GM18502 (cell line): Measurements from ENCODE around the gene GNG7.
"Not testable (repeated sequence)": the region's sequence is repeated elsewhere in the genome, so short reads cannot be mapped to it uniquely, and the experiment has no call there.

Source experiments
- ATAC-seq: cut with Tn5 transposase; IDR thresholded peaks from one replicate; pipeline ENCODE4 v1.9.1; 2021; ENCODE audit warnings: mild to moderate bottlenecking; ENCODE audit not compliant: unreplicated experiment, poor library complexity

Gene GNG7

DNA sequence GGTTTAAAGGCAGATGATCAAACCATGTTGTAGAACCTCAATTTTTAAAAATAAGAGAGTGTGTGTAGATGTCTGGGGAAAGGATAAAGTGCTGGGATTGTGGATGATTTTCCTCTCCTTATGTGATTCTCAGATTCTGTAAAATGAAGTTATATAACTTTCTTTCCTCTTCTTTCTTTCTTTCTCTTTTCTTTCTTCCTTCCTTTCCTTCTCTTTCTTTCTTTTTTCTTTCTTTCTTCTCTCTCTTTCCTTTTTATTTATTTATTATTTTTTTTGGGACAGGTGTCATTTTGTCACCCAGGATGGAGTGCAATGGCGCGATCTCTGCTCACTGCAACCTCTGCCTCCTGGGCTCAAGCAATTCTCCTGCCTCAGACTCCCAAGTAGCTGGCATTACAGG is 144.0 kb downstream of the GNG7 start:
- ATAC-seq = no peak

DNA sequence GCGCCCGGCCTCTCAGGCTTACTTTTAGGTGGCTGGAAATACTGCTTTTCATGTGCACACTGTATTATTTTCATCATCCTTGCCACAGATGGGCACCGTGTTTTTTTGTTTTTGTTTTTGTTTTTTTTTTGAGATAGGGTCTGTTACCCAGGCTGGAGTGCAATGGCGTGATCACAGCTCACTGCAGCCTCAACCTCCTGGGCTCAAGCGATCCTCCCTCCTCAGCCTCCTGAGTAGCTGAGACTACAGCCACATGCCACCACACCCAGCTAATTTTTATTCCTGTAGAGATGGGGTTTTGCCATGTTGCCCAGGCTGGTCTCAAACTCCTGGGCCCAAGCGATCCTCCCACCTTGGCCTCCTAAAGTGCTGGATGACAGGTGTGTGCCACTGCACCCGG is 144.4 kb downstream of the GNG7 start:
- ATAC-seq = not testable (repeated sequence)

GRCh38 chr19:2557093-2557440 is 145.4 kb downstream of the GNG7 start:
- no peak for ATAC-seq

DNA sequence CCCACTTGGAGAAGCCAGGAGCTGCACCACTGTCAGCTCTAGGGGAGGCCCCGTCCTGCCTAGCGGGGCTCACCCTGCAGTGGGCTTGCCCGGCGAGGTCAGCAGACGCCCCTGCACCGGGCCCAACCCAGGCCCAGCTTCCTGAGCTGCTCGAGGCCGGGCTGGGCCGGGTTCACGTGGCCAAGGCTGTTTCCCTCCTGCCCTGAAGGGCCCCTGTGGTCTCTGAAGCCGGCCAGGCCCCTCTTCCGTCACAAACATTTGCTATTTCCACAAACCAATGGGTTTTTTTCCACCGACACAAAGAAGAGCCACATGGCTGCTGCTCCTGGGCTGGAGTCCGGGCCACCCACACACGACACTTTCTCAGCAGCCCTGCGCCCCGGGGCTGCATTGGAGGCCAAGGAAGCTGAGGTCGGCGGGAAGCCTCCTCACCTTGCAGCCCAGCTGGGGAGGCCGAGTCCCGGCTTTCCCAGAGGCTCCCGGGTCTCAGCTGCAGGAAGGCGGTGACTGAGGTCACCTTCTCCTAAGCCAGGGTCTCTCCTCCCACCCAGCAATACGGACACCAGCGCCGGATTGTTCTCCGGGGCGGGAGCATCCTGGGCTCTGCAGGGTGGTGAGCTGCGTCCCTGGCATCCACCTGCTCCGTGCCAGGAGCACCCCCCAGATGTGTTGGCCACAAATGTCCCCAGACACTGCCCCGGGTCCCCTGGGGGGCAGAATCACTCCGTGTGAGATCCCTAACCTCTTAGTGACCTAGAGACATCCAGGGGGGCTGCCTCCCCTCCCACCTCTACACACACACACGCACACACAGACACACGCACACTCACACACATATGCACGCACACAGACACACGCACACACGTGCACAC is 146.0 kb downstream of the GNG7 start:
- no peak for ATAC-seq

GRCh38 chr19:2555422-2556220 is 146.9 kb downstream of the GNG7 start:
- ATAC-seq = no peak

DNA sequence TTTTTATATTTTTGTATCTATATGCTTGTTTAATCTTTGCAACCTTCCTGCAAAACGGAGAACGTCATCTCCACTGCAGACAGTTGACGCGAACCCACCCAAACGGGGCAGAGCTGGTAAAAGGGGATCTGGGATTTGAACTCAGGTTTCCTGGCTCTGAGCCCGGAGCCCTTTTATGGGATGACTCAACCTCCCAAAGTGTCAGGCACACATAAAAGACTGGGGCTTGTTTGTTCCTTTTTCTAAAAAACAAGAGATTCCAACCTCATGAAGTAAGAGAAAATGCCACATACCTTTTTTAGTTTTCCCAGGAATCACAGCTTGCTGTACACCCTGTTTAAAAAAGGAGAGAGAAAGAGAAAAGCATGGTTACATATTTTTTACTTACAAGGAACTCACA is 147.6 kb downstream of the GNG7 start:
- ATAC-seq = no peak

- ATAC-seq = no peak
These were observed 149.0 kb downstream of the GNG7 start for GRCh38 chr19:2553510-2553909.

GRCh38 chr19:2552859-2553258 is 149.6 kb downstream of the GNG7 start:
- peak; percentile 60 for ATAC-seq

GRCh38 chr19:2551864-2552185 is 150.7 kb downstream of the GNG7 start:
- no peak for ATAC-seq

GRCh38 chr19:2551172-2551863 is 151.2 kb downstream of the GNG7 start:
- ATAC-seq = no peak

DNA sequence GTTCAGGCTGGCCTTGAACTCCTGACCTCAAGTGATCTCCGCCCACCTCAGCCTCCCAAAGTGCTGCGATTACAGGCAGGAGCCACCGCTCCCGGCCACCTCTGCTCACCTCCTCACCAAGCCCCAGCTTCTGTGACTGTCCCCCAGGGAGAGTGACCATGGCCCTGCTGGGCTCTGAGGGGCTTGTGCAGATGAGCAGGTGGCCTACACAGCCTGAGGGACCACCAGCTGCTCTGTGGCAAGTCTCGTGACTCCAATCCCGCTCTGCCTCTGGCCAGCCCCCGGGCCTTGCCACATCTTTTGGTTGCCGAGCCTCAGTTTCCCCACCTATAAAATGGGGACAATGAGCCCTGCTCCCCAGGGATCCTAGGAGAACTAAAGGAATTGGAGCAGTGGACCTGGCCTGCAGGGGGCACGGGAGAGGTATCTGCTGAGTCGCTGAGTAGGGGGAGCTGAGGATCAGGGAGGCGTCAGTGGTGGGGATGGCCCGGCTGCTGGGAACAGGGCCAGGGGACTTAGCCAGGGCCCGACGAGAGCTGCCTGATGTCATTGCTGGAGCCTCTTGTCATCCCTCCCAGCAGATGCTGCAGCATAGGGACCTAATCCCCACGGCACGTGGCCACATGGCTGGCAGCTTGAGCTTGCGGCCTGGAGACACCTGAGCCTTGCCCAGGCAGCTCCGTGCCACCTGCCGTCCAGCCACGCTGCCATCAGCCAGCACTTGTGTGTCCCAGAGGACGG is 151.9 kb downstream of the GNG7 start:
- no peak for ATAC-seq

GRCh38 chr19:2549701-2550191 is 152.7 kb downstream of the GNG7 start:
- no peak for ATAC-seq

GRCh38 chr19:2548966-2549365 is 153.5 kb downstream of the GNG7 start:
- no peak for ATAC-seq

- ATAC-seq = no peak
These were observed 154.8 kb downstream of the GNG7 start for GRCh38 chr19:2547721-2548120.

DNA sequence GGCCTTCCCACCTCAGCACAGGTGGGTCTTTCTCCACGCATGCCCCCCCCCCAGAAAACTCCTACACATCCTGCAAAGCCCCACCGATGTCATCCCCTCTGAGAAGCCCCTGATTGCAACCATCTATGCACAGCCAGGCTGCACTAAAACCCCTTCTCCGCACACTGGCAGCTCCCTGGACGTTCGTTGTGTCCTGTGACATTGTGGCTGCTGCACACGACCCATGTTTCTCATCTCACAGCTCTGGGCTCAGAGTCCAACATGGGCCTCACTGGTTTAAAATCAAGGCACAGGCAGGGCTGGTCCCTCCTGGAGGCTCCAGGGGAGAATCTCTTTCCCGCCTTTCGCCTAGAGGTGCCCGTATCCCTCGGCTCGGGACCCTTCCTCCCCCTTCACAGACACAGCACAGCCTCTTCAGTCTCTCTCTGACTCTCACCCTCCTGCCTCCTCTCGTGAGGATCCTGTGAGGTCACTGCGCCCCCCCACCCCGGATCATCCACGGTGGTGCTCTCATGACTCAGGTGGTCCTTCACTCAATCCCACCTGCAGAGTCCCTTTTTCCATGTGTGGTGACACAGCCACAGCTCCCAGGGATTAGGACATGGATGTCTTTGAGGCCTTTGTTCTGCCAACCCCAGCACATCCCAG is 155.3 kb downstream of the GNG7 start:
- no peak for ATAC-seq

DNA sequence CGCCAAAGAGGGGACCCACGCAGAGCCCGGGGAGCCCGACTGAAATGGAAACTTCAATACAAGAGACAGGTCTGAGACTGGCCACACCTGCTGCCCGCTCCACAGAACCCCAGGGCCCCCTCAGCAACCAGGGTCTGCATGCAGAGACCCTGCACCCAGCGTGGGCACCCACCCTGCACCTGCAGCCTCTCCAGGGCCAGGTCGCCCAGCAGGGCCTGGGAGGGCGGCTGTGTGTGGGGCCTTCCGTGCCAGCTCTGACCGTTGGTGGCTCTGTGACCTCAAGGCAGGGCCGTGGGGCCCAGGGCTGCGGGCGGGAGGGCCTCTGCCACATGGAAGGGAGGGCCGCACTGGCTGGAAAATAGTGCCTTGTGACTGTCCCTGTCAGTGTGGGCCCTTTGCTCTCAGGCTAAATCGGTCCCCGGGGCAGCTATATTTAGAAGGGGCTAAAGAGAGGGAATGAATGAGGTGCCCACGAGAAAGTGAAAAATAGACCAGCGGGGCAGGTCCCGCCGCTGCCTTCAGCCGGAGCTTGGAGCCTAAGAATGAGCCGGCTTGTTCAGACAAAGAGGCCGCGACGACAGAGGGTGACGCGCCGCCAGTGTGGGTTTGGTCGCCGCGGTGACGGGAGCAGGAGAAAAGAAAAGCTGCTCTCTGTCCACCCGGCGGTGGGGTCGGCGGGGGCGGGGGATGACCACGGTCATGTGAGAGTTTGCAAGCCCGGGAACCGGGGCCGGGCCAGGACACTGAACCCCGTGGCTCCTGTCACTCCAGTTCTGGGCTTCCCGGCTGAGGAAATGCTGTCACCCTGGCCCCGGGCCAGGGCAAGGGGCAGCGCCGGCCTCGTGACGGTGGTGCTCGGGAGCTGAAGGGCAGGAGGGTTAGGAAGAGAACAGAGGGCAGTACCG is 156.1 kb downstream of the GNG7 start:
- no peak for ATAC-seq

DNA sequence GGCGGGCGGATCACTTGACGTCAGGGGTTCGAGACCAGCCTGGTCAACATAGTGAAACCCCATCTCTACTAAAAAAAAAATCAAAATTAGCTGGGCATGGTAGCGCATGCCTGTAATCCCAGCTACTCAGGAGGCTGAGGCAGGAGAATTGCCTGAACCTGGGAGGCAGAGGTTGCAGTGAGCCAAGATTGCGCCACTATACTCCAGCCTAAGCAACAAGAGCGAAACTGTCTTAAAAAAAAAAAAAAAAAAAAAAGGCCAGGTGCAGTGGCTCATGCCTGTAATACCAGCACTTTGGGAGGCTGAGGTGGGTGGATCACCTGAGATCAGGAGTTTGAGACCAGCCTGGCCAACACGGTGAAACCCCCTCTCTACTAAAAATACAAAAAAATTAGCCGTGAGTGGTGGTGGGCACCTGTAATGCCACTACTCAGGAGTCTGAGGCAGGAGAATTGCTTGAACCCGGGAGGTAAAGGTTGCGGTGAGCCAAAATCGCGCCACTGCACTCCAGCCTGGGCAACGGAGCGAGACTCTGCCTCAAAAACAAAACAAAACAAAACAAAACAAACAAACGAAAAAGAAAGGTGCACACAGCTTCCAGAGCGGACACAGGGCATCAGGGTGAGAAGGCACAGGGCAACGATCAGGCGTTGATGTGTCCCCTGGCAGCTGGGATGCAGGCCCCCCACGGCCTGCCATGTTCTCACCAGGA is 156.9 kb downstream of the GNG7 start:
- ATAC-seq = not testable (repeated sequence)
